GM23338 (cell line): Measurements from ENCODE around the gene SSH2. TPM values are rescaled to one million over a fixed set of nuclear protein-coding genes. Genes with fewer than 3 reads are reported as not detected.

Experiments
- ATAC-seq: fragments of 200-7000 bp; cut with Tn5 transposase; 3 replicates; pipeline ENCODE4 v1.9.1; 2020
- DNase-seq: peaks from one replicate; pipeline ENCODE4 v3.0.0-alpha.2; 2015; ENCODE audit warnings: low spot score
- H2AFZ ChIP-seq: fragments of 200-600 bp; sonication (generic); 2 replicates; pipeline ENCODE4 v1.8.0; 2016; ENCODE audit warnings: antibody characterized with exemption, mild to moderate bottlenecking, moderate library complexity
- H3F3A ChIP-seq: fragments of 200-600 bp; sonication (generic); replicated peaks from 2 replicates; pipeline ENCODE4 v1.8.0; 2017; ENCODE audit warnings: antibody characterized with exemption, mixed run types, low read depth
- H3K27ac ChIP-seq: fragments of 200-600 bp; sonication (generic); 2 replicates; pipeline ENCODE4 v1.6.1; 2016; ENCODE audit warnings: low read depth
- H3K27me3 ChIP-seq: fragments of 200-600 bp; sonication (generic); 2 replicates; pipeline ENCODE4 v1.8.0; 2016; ENCODE audit warnings: mild to moderate bottlenecking, mixed run types, moderate library complexity; ENCODE audit not compliant: insufficient read depth
- H3K36me3 ChIP-seq: fragments of 200-600 bp; sonication (generic); 2 replicates; pipeline ENCODE4 v1.8.0; 2016; ENCODE audit warnings: mild to moderate bottlenecking; ENCODE audit not compliant: insufficient read depth
- H3K4me1 ChIP-seq: fragments of 200-600 bp; sonication (generic); 2 replicates; pipeline ENCODE4 v1.8.0; 2016; ENCODE audit warnings: mild to moderate bottlenecking, moderate library complexity; ENCODE audit not compliant: insufficient read depth
- H3K4me2 ChIP-seq: fragments of 200-600 bp; sonication (generic); 2 replicates; pipeline ENCODE4 v1.7.1; 2017; ENCODE audit warnings: mixed run types
- H3K4me3 ChIP-seq: fragments of 200-600 bp; sonication (generic); 2 replicates; pipeline ENCODE4 v1.6.1; 2016; ENCODE audit warnings: mixed run types
- H3K79me2 ChIP-seq: fragments of 200-600 bp; sonication (generic); replicated peaks from 2 replicates; pipeline ENCODE4 v1.8.0; 2017; ENCODE audit warnings: mild to moderate bottlenecking; ENCODE audit not compliant: insufficient read depth
- H3K9me2 ChIP-seq: fragments of 200-600 bp; sonication (generic); 2 replicates; pipeline ENCODE4 v1.8.0; 2017; ENCODE audit not compliant: insufficient read depth
- H4K20me1 ChIP-seq: fragments of 200-600 bp; sonication (generic); replicated peaks from 2 replicates; pipeline ENCODE4 v1.8.0; 2017; ENCODE audit warnings: mild to moderate bottlenecking; ENCODE audit not compliant: insufficient read depth
- H3K27ac Mint-ChIP-seq: 2 replicates; pipeline ENCODE4 v1.8.0; 2020; ENCODE audit warnings: inconsistent platforms, mild to moderate bottlenecking, moderate library complexity, mixed read lengths
- H3K27me3 Mint-ChIP-seq: 3 replicates; pipeline ENCODE4 v1.8.0; 2022; ENCODE audit warnings: low read depth, mild to moderate bottlenecking, moderate library complexity, mixed read lengths, inconsistent platforms; ENCODE audit not compliant: insufficient read depth, poor library complexity
- H3K36me3 Mint-ChIP-seq: 3 replicates; pipeline ENCODE4 v1.8.0; 2021; ENCODE audit warnings: low read depth, mild to moderate bottlenecking, inconsistent platforms, moderate library complexity, mixed read lengths
- H3K4me1 Mint-ChIP-seq: 3 replicates; pipeline ENCODE4 v1.8.0; 2020; ENCODE audit warnings: mild to moderate bottlenecking, inconsistent platforms, mixed read lengths
- H3K4me3 Mint-ChIP-seq: 3 replicates; pipeline ENCODE4 v1.8.0; 2021; ENCODE audit warnings: moderate library complexity, mild to moderate bottlenecking, inconsistent platforms, mixed read lengths
- H3K9me3 Mint-ChIP-seq: 3 replicates; pipeline ENCODE4 v1.8.0; 2020; ENCODE audit warnings: moderate library complexity, mild to moderate bottlenecking, inconsistent platforms, mixed read lengths
- CREB1 ChIP-seq: fragments of 250-450 bp; sonication (Bioruptor Pico); IDR thresholded peaks from 2 replicates; pipeline ENCODE4 v1.5.0; 2020; ENCODE audit warnings: low read depth, mild to moderate bottlenecking, moderate library complexity
- EZH2 ChIP-seq: fragments of 200-600 bp; sonication (generic); IDR thresholded peaks from one replicate; pipeline ENCODE4 v1.8.0; 2017; ENCODE audit warnings: antibody characterized with exemption, mild to moderate bottlenecking, low read depth; ENCODE audit not compliant: unreplicated experiment
- EZH2phosphoT487 ChIP-seq: fragments of 200-600 bp; sonication (generic); IDR thresholded peaks from one replicate; pipeline ENCODE4 v1.8.1; 2018; ENCODE audit warnings: antibody characterized with exemption; ENCODE audit not compliant: unreplicated experiment
- JUNB ChIP-seq: IDR thresholded peaks from one replicate; pipeline ENCODE4 v1.6.1; 2016; ENCODE audit warnings: antibody characterized with exemption; ENCODE audit not compliant: unreplicated experiment
- POLR2AphosphoS5 ChIP-seq: IDR thresholded peaks from 2 replicates; pipeline ENCODE4 v1.6.1; 2016; ENCODE audit warnings: antibody characterized with exemption, low read depth
- STAT1 ChIP-seq: IDR thresholded peaks from one replicate; pipeline ENCODE4 v1.6.1; 2016; ENCODE audit warnings: antibody characterized with exemption; ENCODE audit not compliant: unreplicated experiment
- ZNF114 ChIP-seq: fragments of 250-450 bp; sonication (Bioruptor Pico); IDR thresholded peaks from 2 replicates; pipeline ENCODE4 v1.5.0; 2020; ENCODE audit warnings: mild to moderate bottlenecking, moderate library complexity
- ZNF331 ChIP-seq: fragments of 250-450 bp; sonication (Bioruptor Pico); IDR thresholded peaks from 2 replicates; pipeline ENCODE4 v1.5.0; 2020; ENCODE audit warnings: low read depth, mild to moderate bottlenecking, moderate library complexity
- polyA plus RNA-seq: library from polyadenylated mRNA; unstranded; fragments of >200 nt; fragmentation: Nextera tagmentation; extraction: Ambion mirVana; gene quantifications from 2 replicates; pipeline ENCODE4 v1.2.1, GENCODE V29; 2016
- total RNA-seq: library from RNA; depleted of rRNA; stranded (reverse); fragments of >200 nt; shearing (Covaris generic); gene quantifications from 2 replicates; pipeline ENCODE4 v1.2.3, GENCODE V29; 2014
- TF ChIP-seq, protein P1 (sequence below): IDR thresholded peaks from one replicate; pipeline ENCODE4 v1.6.1; 2018; ENCODE audit warnings: antibody characterized with exemption; ENCODE audit not compliant: unreplicated experiment
- TF ChIP-seq, protein P2 (sequence below), 2 experiments: fragments of 200-600 bp in 1 of 2; sonication (generic) in 1 of 2; conservative IDR thresholded peaks; 2 replicates each; pipeline versions ENCODE4 v1.5.1 to v1.6.1; 2016 to 2017; ENCODE audit warnings: antibody characterized with exemption in 2 of 2, low read depth in 2 of 2, mild to moderate bottlenecking in 2 of 2, moderate library complexity in 1 of 2
- TF ChIP-seq, protein P3 (sequence below): IDR thresholded peaks from 2 replicates; pipeline ENCODE4 v1.6.1; 2016; ENCODE audit warnings: antibody characterized with exemption

Gene SSH2
- total and polyA plus RNA-seq, 2 experiments from 2014 or later, result 9.9 to 12.1 TPM

DNA sequence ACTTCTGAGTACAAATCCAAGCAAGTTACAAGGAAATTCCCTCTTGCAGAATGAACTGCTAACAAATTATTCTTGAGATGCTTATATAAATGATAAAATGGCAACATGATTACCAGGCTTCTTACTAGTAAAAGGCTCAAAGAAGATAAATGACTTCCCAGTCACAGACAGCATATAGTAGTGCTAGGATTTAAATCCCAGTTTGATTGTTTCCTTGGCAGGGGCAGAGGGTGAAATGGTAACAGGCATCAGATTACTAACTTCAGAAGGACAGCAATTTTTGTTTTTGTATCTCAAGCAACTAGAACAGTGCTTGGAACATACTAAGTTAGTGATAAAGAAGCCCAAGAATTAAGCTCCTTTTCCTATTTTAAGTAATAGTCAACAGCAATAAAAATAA is 102.8 kb downstream of the SSH2 start:
- H3K9me3 Mint-ChIP-seq, result no peaks in the 10 kb centered on the region
- no peak overlapping the region for H3K4me3 Mint-ChIP-seq
- no peak overlapping the region for H3K27ac Mint-ChIP-seq

DNA sequence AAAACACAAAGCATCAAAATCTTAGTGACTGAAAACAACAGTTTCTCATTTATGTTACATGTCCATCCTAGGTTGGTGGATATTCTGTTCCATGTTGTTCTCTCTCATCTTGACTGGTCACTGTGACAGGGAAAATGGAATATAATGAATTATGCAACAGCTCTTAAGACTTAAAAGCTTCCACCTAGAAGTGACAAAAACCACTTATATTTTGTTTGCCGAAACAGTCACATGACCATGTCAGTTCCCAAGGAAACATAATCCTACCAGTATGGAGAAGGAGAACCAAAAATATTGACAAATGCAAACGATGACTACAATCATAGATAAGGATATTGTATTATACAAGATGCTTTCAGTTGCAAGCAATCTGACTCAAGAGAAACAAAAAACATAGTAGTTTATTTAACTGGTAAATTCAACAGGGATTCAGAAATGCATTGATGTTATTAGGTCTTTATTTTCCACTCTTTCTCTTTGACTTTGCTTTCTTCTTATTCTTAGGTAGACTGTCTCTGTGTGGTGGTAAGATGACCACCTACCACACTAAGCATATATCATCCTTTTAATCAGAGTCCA is 103.8 kb downstream of the SSH2 start:
- no peaks in the 10 kb centered on the region for H3F3A ChIP-seq
- H3K4me1 ChIP-seq, result 0 out of 2 replicates have a peak, but pooled peaks cover 9% of the 10 kb centered on the region
- no peaks in the 10 kb centered on the region for H4K20me1 ChIP-seq
- peaks cover 3% of the 10 kb centered on the region for H3K27me3 Mint-ChIP-seq
- no peak for ATAC-seq
- DNase-seq, result no peak
- H3K4me3 Mint-ChIP-seq, result no peak overlapping the region
- no peaks in the 10 kb centered on the region for H3K36me3 Mint-ChIP-seq
- no peak overlapping the region for H3K27ac Mint-ChIP-seq
- no peak overlapping the region for H3K4me3 ChIP-seq
- H3K27ac ChIP-seq, result no peak overlapping the region
- H3K4me1 Mint-ChIP-seq, result peaks cover 17% of the 10 kb centered on the region
- no peaks in the 10 kb centered on the region for H3K9me2 ChIP-seq
- TF ChIP-seq ZNF331 (CRISPR knock-in tag), result no peak
- TF ChIP-seq, protein P1, sequence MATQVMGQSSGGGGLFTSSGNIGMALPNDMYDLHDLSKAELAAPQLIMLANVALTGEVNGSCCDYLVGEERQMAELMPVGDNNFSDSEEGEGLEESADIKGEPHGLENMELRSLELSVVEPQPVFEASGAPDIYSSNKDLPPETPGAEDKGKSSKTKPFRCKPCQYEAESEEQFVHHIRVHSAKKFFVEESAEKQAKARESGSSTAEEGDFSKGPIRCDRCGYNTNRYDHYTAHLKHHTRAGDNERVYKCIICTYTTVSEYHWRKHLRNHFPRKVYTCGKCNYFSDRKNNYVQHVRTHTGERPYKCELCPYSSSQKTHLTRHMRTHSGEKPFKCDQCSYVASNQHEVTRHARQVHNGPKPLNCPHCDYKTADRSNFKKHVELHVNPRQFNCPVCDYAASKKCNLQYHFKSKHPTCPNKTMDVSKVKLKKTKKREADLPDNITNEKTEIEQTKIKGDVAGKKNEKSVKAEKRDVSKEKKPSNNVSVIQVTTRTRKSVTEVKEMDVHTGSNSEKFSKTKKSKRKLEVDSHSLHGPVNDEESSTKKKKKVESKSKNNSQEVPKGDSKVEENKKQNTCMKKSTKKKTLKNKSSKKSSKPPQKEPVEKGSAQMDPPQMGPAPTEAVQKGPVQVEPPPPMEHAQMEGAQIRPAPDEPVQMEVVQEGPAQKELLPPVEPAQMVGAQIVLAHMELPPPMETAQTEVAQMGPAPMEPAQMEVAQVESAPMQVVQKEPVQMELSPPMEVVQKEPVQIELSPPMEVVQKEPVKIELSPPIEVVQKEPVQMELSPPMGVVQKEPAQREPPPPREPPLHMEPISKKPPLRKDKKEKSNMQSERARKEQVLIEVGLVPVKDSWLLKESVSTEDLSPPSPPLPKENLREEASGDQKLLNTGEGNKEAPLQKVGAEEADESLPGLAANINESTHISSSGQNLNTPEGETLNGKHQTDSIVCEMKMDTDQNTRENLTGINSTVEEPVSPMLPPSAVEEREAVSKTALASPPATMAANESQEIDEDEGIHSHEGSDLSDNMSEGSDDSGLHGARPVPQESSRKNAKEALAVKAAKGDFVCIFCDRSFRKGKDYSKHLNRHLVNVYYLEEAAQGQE, result no peak
- TF ChIP-seq POLR2AphosphoS5, result no peak
- TF ChIP-seq, protein P2, sequence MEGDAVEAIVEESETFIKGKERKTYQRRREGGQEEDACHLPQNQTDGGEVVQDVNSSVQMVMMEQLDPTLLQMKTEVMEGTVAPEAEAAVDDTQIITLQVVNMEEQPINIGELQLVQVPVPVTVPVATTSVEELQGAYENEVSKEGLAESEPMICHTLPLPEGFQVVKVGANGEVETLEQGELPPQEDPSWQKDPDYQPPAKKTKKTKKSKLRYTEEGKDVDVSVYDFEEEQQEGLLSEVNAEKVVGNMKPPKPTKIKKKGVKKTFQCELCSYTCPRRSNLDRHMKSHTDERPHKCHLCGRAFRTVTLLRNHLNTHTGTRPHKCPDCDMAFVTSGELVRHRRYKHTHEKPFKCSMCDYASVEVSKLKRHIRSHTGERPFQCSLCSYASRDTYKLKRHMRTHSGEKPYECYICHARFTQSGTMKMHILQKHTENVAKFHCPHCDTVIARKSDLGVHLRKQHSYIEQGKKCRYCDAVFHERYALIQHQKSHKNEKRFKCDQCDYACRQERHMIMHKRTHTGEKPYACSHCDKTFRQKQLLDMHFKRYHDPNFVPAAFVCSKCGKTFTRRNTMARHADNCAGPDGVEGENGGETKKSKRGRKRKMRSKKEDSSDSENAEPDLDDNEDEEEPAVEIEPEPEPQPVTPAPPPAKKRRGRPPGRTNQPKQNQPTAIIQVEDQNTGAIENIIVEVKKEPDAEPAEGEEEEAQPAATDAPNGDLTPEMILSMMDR (conservative IDR thresholded peaks at IDR 0.05; ENCODE audit: low read depth in 2 of 2), result no peak
- no peak for TF ChIP-seq JUNB
- TF ChIP-seq, protein P3, sequence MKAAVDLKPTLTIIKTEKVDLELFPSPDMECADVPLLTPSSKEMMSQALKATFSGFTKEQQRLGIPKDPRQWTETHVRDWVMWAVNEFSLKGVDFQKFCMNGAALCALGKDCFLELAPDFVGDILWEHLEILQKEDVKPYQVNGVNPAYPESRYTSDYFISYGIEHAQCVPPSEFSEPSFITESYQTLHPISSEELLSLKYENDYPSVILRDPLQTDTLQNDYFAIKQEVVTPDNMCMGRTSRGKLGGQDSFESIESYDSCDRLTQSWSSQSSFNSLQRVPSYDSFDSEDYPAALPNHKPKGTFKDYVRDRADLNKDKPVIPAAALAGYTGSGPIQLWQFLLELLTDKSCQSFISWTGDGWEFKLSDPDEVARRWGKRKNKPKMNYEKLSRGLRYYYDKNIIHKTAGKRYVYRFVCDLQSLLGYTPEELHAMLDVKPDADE, result no peak
- no peak overlapping the region for H2AFZ ChIP-seq
- H3K36me3 ChIP-seq, result no peaks in the 10 kb centered on the region
- no peak overlapping the region for H3K4me2 ChIP-seq
- no peaks in the 10 kb centered on the region for H3K79me2 ChIP-seq
- H3K27me3 ChIP-seq, result no peaks in the 10 kb centered on the region
- no peaks in the 10 kb centered on the region for H3K9me3 Mint-ChIP-seq

More for the DNA sequence above, 102.8 kb downstream of the SSH2 start:
- Mint-ChIP-seq H3K36me3 (no peaks in the 10 kb centered on the region), H3K4me1 (peaks cover 17% of the 10 kb centered on the region), H3K27me3 (peaks cover 3% of the 10 kb centered on the region)
- Histone ChIP-seq H3K27ac (no peak overlapping the region), H3F3A (no peaks in the 10 kb centered on the region), H2AFZ (no peak overlapping the region), H3K79me2 (no peaks in the 10 kb centered on the region), H3K4me1 (0 out of 2 replicates have a peak, but pooled peaks cover 9% of the 10 kb centered on the region), H3K27me3 (no peaks in the 10 kb centered on the region), H3K4me2 (no peak overlapping the region), H3K36me3 (no peaks in the 10 kb centered on the region), H4K20me1 (no peaks in the 10 kb centered on the region), H3K4me3 (no peak overlapping the region), H3K9me2 (no peaks in the 10 kb centered on the region)
- DNase-seq, result no peak
- no peak for ATAC-seq
- TF ChIP-seq, protein P3, result no peak
- no peak for TF ChIP-seq ZNF114 (CRISPR knock-in tag)
- TF ChIP-seq STAT1, result no peak
- no peak for TF ChIP-seq CREB1
- TF ChIP-seq, protein P1, result no peak
- TF ChIP-seq JUNB, result no peak
- TF ChIP-seq EZH2phosphoT487, result no peak
- TF ChIP-seq EZH2, result no peak
